GM10248 (cell line): ENCODE data around the gene SEMA4G.

Source experiments
- CTCF ChIA-PET: fragments of 300-600 bp; sonication (Branson Sonifier 250); formaldehyde crosslinking; extraction: SDS; loops from one replicate; lab custom pipeline; 2021; ENCODE audit warnings: antibody characterized with exemption; lab: Yijun Ruan, JAX
- POLR2A ChIA-PET: fragments of 350-650 bp; sonication (Branson Sonifier 250); formaldehyde crosslinking; extraction: SDS; loops from one replicate; lab custom pipeline; 2020; ENCODE audit warnings: antibody characterized with exemption; lab: Yijun Ruan, JAX
- DNase-seq: peaks from one replicate; pipeline ENCODE4 v3.0.0; 2012; ENCODE audit errors: extremely low spot score
- CTCF ChIP-seq: IDR thresholded peaks from 2 replicates; pipeline ENCODE4 v1.5.1; 2012; ENCODE audit warnings: mild to moderate bottlenecking, low read depth; ENCODE audit errors: extremely low read depth, missing control alignments, control extremely low read depth

Gene SEMA4G

GRCh38 chr10:101000127-101000914 lies 31.0 kb downstream of the SEMA4G start:
- no peak for TF ChIP-seq CTCF
- no peak for DNase-seq
- CTCF ChIA-PET: interaction anchor here (0.9 to 6.6 kb wide), 9 partner anchors 9 to 88 kb away, joined by 3 to 101 read pairs (median 4); partner anchors contain the start of genes MRPL43 and TWNK
- POLR2A ChIA-PET: no interaction called here

GRCh38 chr10:101000915-101001658 lies 31.8 kb downstream of the SEMA4G start:
- no peak for DNase-seq
- ChIA-PET POLR2A (no interaction called here), CTCF (interaction anchor here (1.1 to 6.6 kb wide), 4 partner anchors 16 to 129 kb away, joined by 3 to 101 read pairs (median 4); no protein-coding TSS in a partner anchor)
- TF ChIP-seq CTCF: no peak

GRCh38 chr10:101001659-101002035 lies 32.3 kb downstream of the SEMA4G start:
- CTCF ChIA-PET: interaction anchor here (1.1 to 6.6 kb wide), 4 partner anchors 15 to 129 kb away, joined by 3 to 101 read pairs (median 4); no protein-coding TSS in a partner anchor
- no peak for TF ChIP-seq CTCF
- DNase-seq: no peak
- POLR2A ChIA-PET: no interaction called here

GRCh38 chr10:101002456-101002855 lies 33.2 kb downstream of the SEMA4G start:
- no peak for DNase-seq
- no peak for TF ChIP-seq CTCF
- ChIA-PET CTCF (interaction anchor here (0.8 to 8.1 kb wide), 6 partner anchors 8 to 130 kb away, joined by 3 to 96 read pairs (median 6); no protein-coding TSS in a partner anchor), POLR2A (no interaction called here)

GRCh38 chr10:101003639-101004206 lies 34.4 kb downstream of the SEMA4G start:
- no peak for TF ChIP-seq CTCF
- POLR2A ChIA-PET: no interaction called here
- DNase-seq: no peak
- CTCF ChIA-PET: interaction anchor here (1.2 to 8.1 kb wide), 5 partner anchors 7 to 46 kb away, joined by 3 to 96 read pairs (median 8); no protein-coding TSS in a partner anchor

GRCh38 chr10:101005361-101005760 lies 36.1 kb downstream of the SEMA4G start:
- POLR2A ChIA-PET: no interaction called here
- no peak for DNase-seq
- CTCF ChIA-PET: interaction anchor here (1.3 to 8.1 kb wide), 2 partner anchors 12 to 137 kb away, joined by 4 to 96 read pairs; no protein-coding TSS in a partner anchor
- no peak for TF ChIP-seq CTCF
